Testis (tissue), 2 donors: ENCODE results near the gene SYK.

Experiments used
- CTCF ChIP-seq, 3 experiments: fragments of 450-650 bp in 2 of 3; fragments of 200-600 bp in 1 of 3; sonication (generic) in 1 of 3; IDR thresholded peaks; one replicate each; pipeline ENCODE4 v1.5.1; 2016 to 2019; ENCODE audit warnings: antibody characterized with exemption in 3 of 3, mild to moderate bottlenecking in 2 of 3, moderate library complexity in 1 of 3
- POLR2A ChIP-seq: fragments of 450-650 bp; IDR thresholded peaks from one replicate; pipeline ENCODE4 v1.6.1; 2017; ENCODE audit warnings: antibody characterized with exemption, mild to moderate bottlenecking, moderate library complexity

- TF ChIP-seq POLR2A (no peak), CTCF (IDR thresholded peaks at IDR 0.05) (no peak)
Observed at GRCh38 chr9:90929626-90930025, 128.0 kb downstream of the SYK start.
